Activated CD4-positive, alpha-beta T cell treated with anti-CD3 and anti-CD28 coated beads, Interleukin-10, Interleukin-2, amounts not matched to agents 100 ng/mL and 50 ng/mL, durations not matched to agents 16 hours and 8 hours (primary cell): ENCODE measurements around the gene HPN.
"Not testable (repeated sequence)": the region's sequence is repeated elsewhere in the genome, so short reads cannot be mapped to it uniquely, and the experiment has no call there.

Experiments used
- DNase-seq: peaks from one replicate; pipeline ENCODE4 v3.0.0-alpha.2; 2020

The HPN gene

DNA sequence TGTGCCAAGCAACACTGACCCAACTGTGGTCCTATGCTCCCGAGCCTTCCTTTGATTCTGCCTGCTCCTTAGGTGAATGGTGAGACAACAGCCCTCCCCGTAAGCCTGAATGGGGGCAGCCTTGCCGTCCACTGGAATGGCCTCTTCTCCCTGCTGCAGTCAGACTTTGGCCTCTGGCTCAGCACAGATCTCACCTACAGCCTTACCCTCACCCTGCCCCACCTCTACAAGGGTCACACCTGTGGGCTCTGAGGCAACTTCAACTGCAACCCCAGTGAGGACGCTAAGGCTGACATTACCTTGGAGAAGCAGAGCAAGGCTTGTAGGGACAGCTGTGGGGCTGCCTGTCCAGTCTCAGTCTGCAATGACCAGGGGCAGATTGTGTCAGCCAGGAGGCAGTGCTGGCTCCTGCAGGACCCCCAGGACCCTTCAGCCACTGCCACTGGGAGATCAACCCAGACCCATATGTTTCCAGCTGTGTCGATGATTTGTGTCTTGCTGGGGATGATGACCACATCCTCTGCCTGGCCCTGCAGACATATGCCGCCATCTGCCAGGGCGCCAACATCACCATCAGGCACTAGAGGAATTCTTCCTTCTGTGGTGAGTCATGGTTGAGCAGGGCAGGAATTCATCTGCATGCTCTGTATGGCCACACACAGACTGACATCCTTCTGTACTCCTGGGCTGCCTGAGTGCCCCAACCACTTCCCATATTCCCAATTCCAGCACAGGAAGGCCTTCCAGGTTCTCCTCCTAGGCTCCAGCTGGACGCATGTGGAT is 46.8 kb downstream of the HPN start:
- DNase-seq: no peak

GRCh38 chr19:35089554-35089953 is 48.0 kb downstream of the HPN start:
- DNase-seq: no peak

DNA sequence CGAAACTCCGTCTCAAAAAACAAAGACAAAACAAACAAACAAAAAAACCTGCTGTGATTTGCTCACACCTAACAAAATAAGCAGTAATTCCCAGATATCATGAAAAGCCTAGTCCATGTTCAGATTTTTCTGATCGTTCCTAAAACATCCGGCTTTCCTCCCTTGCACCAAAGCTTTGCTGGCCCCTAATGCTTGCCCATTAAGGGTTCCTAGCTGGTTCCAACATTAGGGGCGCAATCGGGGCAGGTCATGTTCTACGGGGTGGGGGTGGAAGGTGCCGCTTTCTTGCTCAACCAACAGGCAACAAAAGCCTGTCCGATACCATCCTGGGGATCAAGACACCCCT is 48.6 kb downstream of the HPN start:
- no peak for DNase-seq

- peak; percentile 50 for DNase-seq
These were observed 49.1 kb downstream of the HPN start for GRCh38 chr19:35090506-35091214.

DNA sequence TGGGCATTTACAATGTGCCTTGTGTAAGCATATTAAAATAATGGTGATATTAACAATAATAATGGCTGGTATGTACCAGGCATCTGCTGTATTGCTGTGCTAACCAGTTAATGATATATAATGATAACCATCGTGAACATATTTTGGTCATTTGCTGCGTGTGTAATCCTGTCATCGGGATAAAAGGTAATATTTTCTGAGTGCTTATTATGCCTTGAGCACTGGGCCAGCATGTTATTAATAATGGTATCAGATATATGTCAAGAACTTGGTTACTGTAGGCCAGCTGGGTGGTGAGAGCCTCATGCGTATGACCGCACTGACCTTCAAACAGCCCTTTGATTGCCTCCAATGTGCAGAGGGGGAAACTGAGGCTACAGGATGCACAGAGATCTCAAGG is 51.9 kb downstream of the HPN start:
- DNase-seq: no peak

DNA sequence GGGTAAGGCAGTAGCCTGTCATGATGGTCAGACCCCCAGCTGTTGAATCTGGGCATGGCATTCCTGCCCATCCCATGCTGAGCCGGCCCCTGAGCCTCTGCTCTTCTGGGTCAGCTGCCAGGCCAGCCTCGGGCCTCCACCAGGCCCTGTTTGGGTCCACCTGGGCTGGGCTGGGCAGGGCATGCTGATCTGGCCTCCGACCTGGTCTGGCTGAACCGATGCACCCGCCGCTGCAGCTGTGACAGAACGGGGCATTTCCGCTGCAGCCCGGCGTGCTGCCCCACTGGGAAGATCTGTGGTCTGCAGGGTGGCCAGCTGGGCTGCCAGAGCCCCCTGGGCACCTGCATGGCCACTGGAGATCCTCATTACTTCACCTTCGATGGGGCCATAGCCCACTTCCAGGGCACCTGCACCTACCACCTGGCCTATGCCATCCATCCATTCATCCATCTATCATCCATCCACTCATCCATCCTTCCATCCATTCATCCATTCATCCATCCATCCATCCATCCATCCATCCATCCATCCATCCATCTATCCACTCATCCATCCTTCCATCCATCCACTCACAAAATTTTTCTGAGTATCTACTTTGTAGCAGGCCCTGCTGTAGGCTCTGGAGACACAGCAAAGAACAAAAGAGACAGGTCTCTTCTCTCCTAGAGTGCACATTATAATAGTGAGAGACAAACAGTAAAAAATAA is 52.6 kb downstream of the HPN start:
- DNase-seq: no peak

GRCh38 chr19:35094656-35095055 is 53.1 kb downstream of the HPN start:
- no peak for DNase-seq

DNA sequence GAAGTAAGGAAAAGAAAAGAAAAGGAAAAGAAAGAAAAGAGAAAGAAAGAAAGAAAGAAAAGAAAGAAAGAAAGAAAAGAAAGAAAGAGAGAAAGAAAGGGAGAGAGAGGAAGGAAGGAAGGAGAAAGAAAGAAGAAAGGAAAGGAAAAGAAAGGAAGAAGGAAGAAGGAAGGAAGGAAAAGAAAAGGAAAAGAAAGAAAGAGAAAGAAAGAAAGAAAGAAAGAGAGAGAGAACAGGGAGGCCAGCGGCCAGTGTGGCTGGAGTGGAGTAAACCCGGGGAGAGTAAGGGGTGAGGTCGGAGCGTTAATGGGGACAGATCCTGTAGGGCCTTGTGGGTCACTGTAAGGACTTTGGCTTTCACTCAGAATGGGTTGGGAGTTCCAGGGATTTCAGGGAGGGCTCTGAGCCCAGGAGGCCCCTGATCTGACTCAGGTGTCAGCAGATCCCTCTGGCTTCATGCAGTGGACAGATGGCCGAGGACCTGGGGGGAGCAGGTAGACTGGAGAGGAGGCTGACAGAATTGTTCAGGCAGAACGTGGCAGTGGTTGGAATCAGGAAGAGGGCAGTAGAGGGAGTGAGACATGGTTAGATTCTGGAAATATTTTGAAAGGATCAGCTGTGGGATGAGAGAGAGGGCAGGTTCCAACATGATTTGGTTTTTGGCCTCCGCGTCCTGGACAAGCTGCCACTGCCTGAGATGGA is 54.3 kb downstream of the HPN start:
- no peak for DNase-seq

GRCh38 chr19:35098413-35099049 is 57.0 kb downstream of the HPN start:
- no peak for DNase-seq

DNA sequence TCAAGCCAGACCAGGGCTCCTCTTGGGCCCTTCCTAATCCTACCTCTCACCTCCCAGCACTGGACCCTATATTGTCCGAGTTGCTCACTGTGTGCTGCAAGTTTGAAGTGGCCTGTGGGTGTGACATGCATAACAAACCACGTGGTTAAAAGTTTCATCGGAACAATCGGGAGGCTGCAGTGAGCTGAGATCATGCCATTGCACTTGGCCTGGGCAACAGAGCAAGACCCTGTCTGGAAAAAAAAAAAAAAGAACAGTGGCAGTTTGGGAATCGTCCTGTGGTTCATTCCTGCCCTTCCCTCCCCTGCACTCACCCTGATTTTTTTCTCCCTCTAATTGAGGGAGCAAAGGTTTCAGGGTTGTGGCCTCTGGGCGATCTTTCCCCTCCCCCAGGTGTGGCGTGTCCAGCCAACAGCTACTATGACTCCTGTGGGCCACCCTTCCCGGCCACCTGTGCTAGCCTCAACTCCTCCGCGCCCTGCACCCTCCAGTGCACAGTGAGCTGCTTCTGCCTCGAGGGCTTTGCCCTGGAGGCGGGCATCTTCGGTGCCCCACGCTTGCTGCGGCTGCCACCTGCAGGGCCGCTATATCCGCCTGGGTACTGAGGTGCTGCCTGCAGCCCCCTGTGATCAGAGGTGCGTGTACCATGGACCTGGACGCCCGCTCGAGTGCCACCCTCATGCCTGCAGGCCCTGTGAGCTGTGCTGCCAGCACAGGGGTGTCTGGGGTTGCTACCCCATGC is 57.8 kb downstream of the HPN start:
- no peak for DNase-seq

GRCh38 chr19:35099897-35100275 is 58.4 kb downstream of the HPN start:
- DNase-seq: no peak

DNA sequence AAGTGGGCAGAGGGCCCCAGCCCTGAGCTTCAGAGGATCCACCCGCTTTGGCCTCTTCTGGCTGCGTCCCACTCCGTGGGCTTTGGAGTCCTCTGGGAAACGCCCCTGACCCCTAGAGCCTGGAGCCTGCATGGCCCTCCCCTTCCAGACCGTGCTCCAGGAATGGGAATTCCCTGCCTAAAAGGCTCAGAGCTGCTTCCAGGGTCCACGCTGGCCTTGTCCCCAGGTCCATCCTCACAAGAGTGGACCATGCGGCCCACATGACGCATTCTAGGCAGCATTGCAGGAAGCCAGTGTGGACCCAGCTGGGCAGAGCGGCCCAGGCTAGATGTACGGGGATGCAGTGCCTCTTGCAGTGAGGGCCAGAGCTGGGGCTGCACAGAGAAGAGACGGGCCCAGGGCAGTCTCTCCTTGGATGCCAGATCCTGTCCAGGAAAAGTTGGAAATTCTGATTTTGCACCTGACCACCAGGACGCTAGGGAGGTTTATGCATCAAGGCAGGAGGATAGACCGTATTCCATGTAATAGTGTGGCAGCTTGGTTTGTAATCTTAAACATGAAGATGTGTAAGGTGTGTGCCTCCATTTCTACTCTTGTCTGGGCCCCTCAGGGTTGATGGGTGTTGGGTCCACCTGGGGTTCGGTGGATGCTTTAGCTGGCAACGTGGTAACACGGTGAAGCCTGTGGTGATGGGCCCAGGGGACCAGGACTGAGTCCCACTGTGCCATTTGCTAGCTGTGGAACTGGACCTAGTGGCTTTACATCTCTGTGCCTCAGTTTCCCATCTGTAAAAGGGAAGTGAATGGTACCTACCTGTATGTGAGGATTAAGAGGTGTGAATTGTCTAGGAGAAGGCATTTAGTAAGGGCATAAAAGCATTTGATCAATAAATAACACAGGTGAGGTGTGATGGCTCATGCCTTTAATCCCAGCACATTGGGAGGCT is 59.3 kb downstream of the HPN start:
- no peak for DNase-seq

DNA sequence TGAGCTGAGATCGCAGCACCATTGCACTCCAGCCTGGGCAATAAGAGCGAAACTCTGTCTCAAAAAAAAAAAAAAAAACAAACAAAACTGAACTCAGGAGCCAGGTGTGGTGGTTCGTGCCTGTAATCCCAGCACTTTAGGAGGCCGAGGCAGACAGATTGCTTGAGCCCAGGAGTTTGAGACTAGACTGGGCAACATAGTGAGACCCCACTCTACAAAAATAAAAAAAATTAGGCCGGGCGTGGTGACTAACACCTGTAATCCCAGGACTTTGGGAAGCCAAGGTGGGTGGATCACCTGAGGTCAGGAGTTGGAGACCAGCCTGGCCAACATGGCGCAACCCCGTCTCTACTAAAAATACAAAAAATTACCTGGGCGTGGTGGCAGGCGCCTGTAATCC is 60.4 kb downstream of the HPN start:
- DNase-seq: not testable (repeated sequence)

DNA sequence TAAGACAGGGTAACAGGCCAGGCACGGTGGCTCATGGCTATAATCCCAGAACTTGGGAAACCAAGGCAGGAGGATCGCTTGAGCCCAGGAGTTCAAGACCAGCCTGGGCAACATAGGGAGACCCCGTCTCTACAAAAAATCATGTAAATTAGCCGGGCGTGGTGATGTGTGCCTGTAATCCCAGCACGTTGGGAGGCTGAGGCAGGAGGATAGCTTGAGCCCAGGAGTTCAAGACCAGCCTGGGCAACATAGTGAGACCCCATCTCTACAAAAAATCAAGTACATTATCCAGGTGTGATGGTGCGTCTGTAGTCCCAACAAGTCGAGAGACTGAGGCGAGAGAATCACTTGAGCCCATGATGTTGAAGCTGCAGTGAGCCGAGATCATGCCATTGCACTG is 62.1 kb downstream of the HPN start:
- not testable (repeated sequence) for DNase-seq

- DNase-seq: no peak
These were observed 62.8 kb downstream of the HPN start for GRCh38 chr19:35104361-35104760.

- no peak for DNase-seq
These were observed 63.5 kb downstream of the HPN start for GRCh38 chr19:35105047-35105410.

GRCh38 chr19:35105411-35106290 is 64.1 kb downstream of the HPN start:
- DNase-seq: no peak

GRCh38 chr19:35106291-35106583 is 64.7 kb downstream of the HPN start:
- DNase-seq: no peak

GRCh38 chr19:35106898-35107541 is 65.5 kb downstream of the HPN start:
- DNase-seq: no peak

- peak; percentile 15 for DNase-seq
These were observed 66.0 kb downstream of the HPN start for GRCh38 chr19:35107545-35107944.
